Neural progenitor cell (in vitro differentiated cells): ENCODE data around the gene DCP1A. TPM values are rescaled to one million over a fixed set of nuclear protein-coding genes. Genes with fewer than 3 reads are reported as not detected.

Source experiments
- DNase-seq: peaks from one replicate; pipeline ENCODE4 v3.0.0-alpha.2; 2016; ENCODE audit warnings: low spot score
- H2AFZ ChIP-seq: fragments of 200-600 bp; sonication (generic); replicated peaks from 2 replicates; pipeline ENCODE4 v1.6.1; 2016; ENCODE audit warnings: antibody characterized with exemption
- H3F3A ChIP-seq: fragments of 200-600 bp; sonication (generic); 2 replicates; pipeline ENCODE4 v1.6.1; 2016; ENCODE audit warnings: antibody characterized with exemption, low read depth
- H3K27ac ChIP-seq: fragments of 200-600 bp; sonication (generic); 2 replicates; pipeline ENCODE4 v1.5.1; 2016; ENCODE audit warnings: mild to moderate bottlenecking
- H3K27me3 ChIP-seq: fragments of 200-600 bp; sonication (generic); 2 replicates; pipeline ENCODE4 v1.6.1; 2016; ENCODE audit warnings: mild to moderate bottlenecking, moderate library complexity
- H3K36me3 ChIP-seq: fragments of 200-600 bp; sonication (generic); 2 replicates; pipeline ENCODE4 v1.5.1; 2016
- H3K4me1 ChIP-seq: fragments of 200-600 bp; sonication (generic); 2 replicates; pipeline ENCODE4 v1.6.1; 2016; ENCODE audit warnings: mixed run types
- H3K4me2 ChIP-seq: fragments of 200-600 bp; sonication (generic); 2 replicates; pipeline ENCODE4 v1.6.1; 2016
- H3K4me3 ChIP-seq: fragments of 200-600 bp; sonication (generic); 2 replicates; pipeline ENCODE4 v1.5.1; 2016
- H3K79me2 ChIP-seq: fragments of 200-600 bp; sonication (generic); 2 replicates; pipeline ENCODE4 v1.6.1; 2016; ENCODE audit warnings: low read depth
- H3K9ac ChIP-seq: fragments of 200-600 bp; sonication (generic); 2 replicates; pipeline ENCODE4 v1.6.1; 2016
- H3K9me3 ChIP-seq: fragments of 200-600 bp; sonication (generic); 2 replicates; pipeline ENCODE4 v1.5.1; 2016; ENCODE audit warnings: low read depth
- H4K20me1 ChIP-seq: fragments of 200-600 bp; sonication (generic); 2 replicates; pipeline ENCODE4 v1.6.1; 2016; ENCODE audit warnings: low read depth
- H3K27ac Mint-ChIP-seq: 3 replicates; pipeline ENCODE4 v1.8.0; 2021; ENCODE audit warnings: mixed read lengths
- H3K27me3 Mint-ChIP-seq: 2 replicates; pipeline ENCODE4 v1.8.0; 2022; ENCODE audit warnings: low read depth, mild to moderate bottlenecking, inconsistent platforms, moderate library complexity, mixed read lengths; ENCODE audit not compliant: insufficient read depth
- H3K36me3 Mint-ChIP-seq: 3 replicates; pipeline ENCODE4 v1.8.0; 2021; ENCODE audit warnings: mixed read lengths
- H3K4me1 Mint-ChIP-seq: 3 replicates; pipeline ENCODE4 v1.8.0; 2021; ENCODE audit warnings: mixed read lengths
- H3K4me3 Mint-ChIP-seq: 3 replicates; pipeline ENCODE4 v1.8.0; 2021; ENCODE audit warnings: mild to moderate bottlenecking, moderate library complexity, mixed read lengths
- H3K9me3 Mint-ChIP-seq: 3 replicates; pipeline ENCODE4 v1.8.0; 2020; ENCODE audit warnings: mixed read lengths
- CTCF ChIP-seq: fragments of 200-600 bp; sonication (generic); IDR thresholded peaks from 2 replicates; pipeline ENCODE4 v1.5.1; 2017; ENCODE audit warnings: antibody characterized with exemption, mild to moderate bottlenecking
- EZH2 ChIP-seq: fragments of 200-600 bp; sonication (generic); IDR thresholded peaks from 2 replicates; pipeline ENCODE4 v1.6.1; 2017; ENCODE audit warnings: antibody characterized with exemption, mild to moderate bottlenecking, moderate library complexity
- EZH2phosphoT487 ChIP-seq: fragments of 200-600 bp; sonication (generic); IDR thresholded peaks from 2 replicates; pipeline ENCODE4 v1.6.1; 2017; ENCODE audit warnings: antibody characterized with exemption
- total RNA-seq: library from RNA; depleted of rRNA; stranded (reverse); fragments of >200 nt; gene quantifications from 2 replicates; pipeline ENCODE4 v1.2.3, GENCODE V29; 2015; ENCODE audit warnings: low replicate concordance

DCP1A gene
- total RNA-seq, 1 donor from 2014 or later = 24.1 TPM

- no peak overlapping the region for H3K4me3 Mint-ChIP-seq
- H3K36me3 Mint-ChIP-seq = peaks cover 31% of the 10 kb centered on the region
- no peaks in the 10 kb centered on the region for H4K20me1 ChIP-seq
- peaks cover 5% of the 10 kb centered on the region for H3F3A ChIP-seq
- H3K4me1 Mint-ChIP-seq = no peaks in the 10 kb centered on the region
- no peaks in the 10 kb centered on the region for H3K9me3 Mint-ChIP-seq
- H3K9ac ChIP-seq = no peak overlapping the region
- no peaks in the 10 kb centered on the region for H3K27me3 Mint-ChIP-seq
- no peaks in the 10 kb centered on the region for H3K79me2 ChIP-seq
- no peak overlapping the region for H3K4me2 ChIP-seq
- TF ChIP-seq CTCF (no peak), EZH2phosphoT487 (no peak)
- no peak overlapping the region for H3K27ac ChIP-seq
- DNase-seq = no peak
- no peaks in the 10 kb centered on the region for H3K9me3 ChIP-seq
- no peak overlapping the region for H3K4me3 ChIP-seq
- H3K27ac Mint-ChIP-seq = no peak overlapping the region
- no peaks in the 10 kb centered on the region for H3K4me1 ChIP-seq
- H3K36me3 ChIP-seq = peaks cover 19% of the 10 kb centered on the region
- no peaks in the 10 kb centered on the region for H3K27me3 ChIP-seq
- H2AFZ ChIP-seq = no peak overlapping the region
Observed at GRCh38 chr3:53312832-53313231, 34.5 kb downstream of the DCP1A start.

DNA sequence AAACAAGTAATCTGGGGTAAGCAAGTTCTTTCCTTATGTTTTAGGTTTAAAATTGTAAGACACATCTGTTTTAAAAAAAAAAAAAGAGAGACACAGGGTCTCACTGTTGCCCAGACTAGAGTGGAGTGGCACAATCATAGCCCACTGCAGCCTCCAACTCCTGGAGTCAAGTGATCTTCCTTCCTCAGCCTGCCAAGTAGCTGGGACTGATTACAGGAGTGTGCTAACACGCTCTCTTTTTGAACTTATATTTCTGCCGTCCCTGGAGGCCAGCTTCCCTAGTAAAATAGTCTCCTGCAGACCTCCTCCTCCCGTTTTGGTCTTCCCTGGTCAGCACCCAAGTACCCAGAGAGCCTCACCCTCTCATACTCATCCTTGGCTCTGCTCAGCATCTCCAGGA, 35.5 kb downstream of the DCP1A start:
- Mint-ChIP-seq H3K4me1 (no peaks in the 10 kb centered on the region), H3K27ac (no peak overlapping the region), H3K36me3 (peaks cover 31% of the 10 kb centered on the region), H3K27me3 (no peaks in the 10 kb centered on the region), H3K9me3 (no peaks in the 10 kb centered on the region), H3K4me3 (no peak overlapping the region)
- Histone ChIP-seq H3K36me3 (peaks cover 19% of the 10 kb centered on the region), H3K4me1 (no peaks in the 10 kb centered on the region), H3K4me2 (no peak overlapping the region), H3K9ac (no peak overlapping the region), H3K4me3 (no peak overlapping the region), H4K20me1 (no peaks in the 10 kb centered on the region), H3K9me3 (no peaks in the 10 kb centered on the region), H3K27ac (no peak overlapping the region), H3F3A (peaks cover 5% of the 10 kb centered on the region), H2AFZ (no peak overlapping the region), H3K79me2 (no peaks in the 10 kb centered on the region), H3K27me3 (no peaks in the 10 kb centered on the region)
- TF ChIP-seq EZH2phosphoT487 (no peak), EZH2 (no peak), CTCF (no peak)
- DNase-seq = no peak

DNA sequence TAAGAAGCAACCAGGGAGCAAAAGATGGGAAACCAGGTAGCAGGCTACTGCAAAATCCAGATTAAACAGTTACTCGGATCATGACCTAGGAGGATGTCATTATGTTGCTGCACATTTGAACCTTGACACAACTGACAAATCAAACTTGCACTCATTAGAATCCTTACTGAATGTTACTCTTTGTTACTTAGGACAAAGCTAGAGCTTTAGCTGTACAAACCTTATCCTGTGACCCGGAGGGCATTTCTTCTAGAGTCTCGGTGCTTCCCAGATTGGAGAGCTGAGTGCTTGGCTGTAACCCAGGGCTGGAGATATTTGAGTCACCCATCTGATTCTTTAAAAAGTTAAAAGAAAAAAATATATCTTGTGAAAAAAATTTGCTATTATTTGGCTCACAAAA, 43.4 kb downstream of the DCP1A start:
- Mint-ChIP-seq H3K4me3 (no peak overlapping the region), H3K9me3 (no peaks in the 10 kb centered on the region), H3K27ac (no peak overlapping the region), H3K27me3 (no peaks in the 10 kb centered on the region), H3K36me3 (peaks cover 19% of the 10 kb centered on the region), H3K4me1 (no peaks in the 10 kb centered on the region)
- Histone ChIP-seq H3K4me1 (no peaks in the 10 kb centered on the region), H2AFZ (no peak overlapping the region), H3K79me2 (no peaks in the 10 kb centered on the region), H3K27ac (peak overlapping the region; percentile 53), H3K4me2 (no peak overlapping the region), H3K36me3 (peaks cover 13% of the 10 kb centered on the region), H3K9ac (no peak overlapping the region), H3K9me3 (no peaks in the 10 kb centered on the region), H4K20me1 (peaks cover 5% of the 10 kb centered on the region), H3K4me3 (no peak overlapping the region), H3F3A (peaks cover 15% of the 10 kb centered on the region), H3K27me3 (no peaks in the 10 kb centered on the region)
- DNase-seq = no peak
- TF ChIP-seq CTCF (no peak), EZH2 (no peak), EZH2phosphoT487 (no peak)
